Suprapubic skin (tissue), 4 donors: ENCODE data around the gene LRPPRC. TPM values are rescaled to one million over a fixed set of nuclear protein-coding genes. Genes with fewer than 3 reads are reported as not detected.

Experiments
- DNase-seq, 2 donors: peaks; one replicate each; pipeline ENCODE4 v3.0.0-alpha.2; 2019; ENCODE audit warnings: low spot score in 2 of 2
- H3K27ac ChIP-seq: fragments of 200-600 bp; sonication (generic); one replicate; pipeline ENCODE4 v1.5.1; 2019
- H3K27me3 ChIP-seq: fragments of 200-600 bp; sonication (generic); one replicate; pipeline ENCODE4 v1.5.1; 2019
- H3K36me3 ChIP-seq: fragments of 200-600 bp; sonication (generic); one replicate; pipeline ENCODE4 v1.5.1; 2019
- H3K4me1 ChIP-seq: fragments of 200-600 bp; sonication (generic); one replicate; pipeline ENCODE4 v1.5.1; 2019
- H3K4me3 ChIP-seq: fragments of 200-600 bp; sonication (generic); one replicate; pipeline ENCODE4 v1.5.1; 2019; ENCODE audit warnings: mild to moderate bottlenecking
- H3K9me3 ChIP-seq: fragments of 200-600 bp; sonication (generic); one replicate; pipeline ENCODE4 v1.5.1; 2019
- CTCF ChIP-seq, 2 donors: fragments of 200-600 bp in 1 of 2; fragments of 450-650 bp in 1 of 2; sonication (generic) in 1 of 2; IDR thresholded peaks; one replicate each; pipeline ENCODE4 v1.5.1; 2016 to 2019; ENCODE audit warnings: antibody characterized with exemption in 2 of 2, mild to moderate bottlenecking in 1 of 2, moderate library complexity in 1 of 2
- EP300 ChIP-seq: sonication (generic); formaldehyde crosslinking; IDR thresholded peaks from one replicate; pipeline ENCODE4 v1.6.1; 2017; ENCODE audit warnings: antibody characterized with exemption
- POLR2A ChIP-seq, 2 donors: fragments of 450-650 bp; IDR thresholded peaks; one replicate each; pipeline ENCODE4 v1.6.1; 2017; ENCODE audit warnings: antibody characterized with exemption in 2 of 2, mild to moderate bottlenecking in 2 of 2, moderate library complexity in 2 of 2
- POLR2AphosphoS5 ChIP-seq, 3 donors: sonication (generic); formaldehyde crosslinking; IDR thresholded peaks; one replicate each; pipeline ENCODE4 v1.6.1; 2017; ENCODE audit warnings: antibody characterized with exemption in 3 of 3
- WGBS: methylation state at CpG from one replicate; pipeline ENCODE4 v1.1.5; 2018; 5-methylcytosine and 5-hydroxymethylcytosine counted together
- total RNA-seq, 4 donors: library from RNA; depleted of rRNA; stranded (reverse); fragments of >200 nt; gene quantifications; one replicate each; pipeline ENCODE4 v1.1.0, GENCODE V29; 2016

The LRPPRC gene
- total RNA-seq, 4 donors from 2014 or later = 45.1 to 74.7 (median 46.6) TPM

- no peak overlapping the region for H3K4me3 ChIP-seq
- H3K4me1 ChIP-seq = no peaks in the 10 kb centered on the region
- H3K9me3 ChIP-seq = no peaks in the 10 kb centered on the region
- H3K27ac ChIP-seq = no peak overlapping the region
- no peak for DNase-seq
- 73% methylated on average over 3 of the region's 3 CpGs for WGBS
- TF ChIP-seq POLR2A (IDR thresholded peaks at IDR 0.05) (no peak), EP300 (no peak), CTCF (IDR thresholded peaks at IDR 0.05) (no peak), POLR2AphosphoS5 (IDR thresholded peaks at IDR 0.05) (no peak)
- H3K27me3 ChIP-seq = no peaks in the 10 kb centered on the region
- H3K36me3 ChIP-seq = peaks cover 72% of the 10 kb centered on the region
Measured at GRCh38 chr2:43948370-43948769, 47.4 kb downstream of the LRPPRC start.

DNA sequence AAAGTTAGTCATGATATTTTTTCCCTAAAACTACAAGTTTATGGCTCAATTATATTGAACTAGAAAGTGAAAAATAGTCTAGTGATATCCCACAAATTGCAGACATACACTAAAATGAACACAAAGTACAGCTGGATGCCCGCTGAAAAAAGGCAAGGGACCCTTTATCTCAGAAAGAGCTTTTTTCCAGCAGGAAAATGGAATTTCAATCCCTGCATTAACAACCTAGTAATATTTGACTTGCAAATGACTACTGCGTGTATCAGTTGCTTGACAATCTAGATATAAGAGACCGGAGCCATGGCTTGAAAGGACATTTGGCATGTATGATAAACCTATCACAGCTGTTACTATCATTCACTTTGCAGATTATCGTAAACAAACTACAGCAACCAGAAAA, 49.1 kb downstream of the LRPPRC start:
- Histone ChIP-seq H3K4me3 (no peak overlapping the region), H3K27me3 (no peaks in the 10 kb centered on the region), H3K36me3 (peaks cover 69% of the 10 kb centered on the region), H3K27ac (no peak overlapping the region), H3K9me3 (no peaks in the 10 kb centered on the region), H3K4me1 (no peaks in the 10 kb centered on the region)
- 98% methylated on average over 4 of the region's 4 CpGs for WGBS
- TF ChIP-seq EP300 (no peak), POLR2A (IDR thresholded peaks at IDR 0.05) (no peak), POLR2AphosphoS5 (IDR thresholded peaks at IDR 0.05) (no peak), CTCF (IDR thresholded peaks at IDR 0.05) (no peak)
- DNase-seq = no peak

GRCh38 chr2:43945439-43945838, 50.4 kb downstream of the LRPPRC start:
- Histone ChIP-seq H3K36me3 (peaks cover 62% of the 10 kb centered on the region), H3K27ac (no peak overlapping the region), H3K27me3 (no peaks in the 10 kb centered on the region), H3K9me3 (no peaks in the 10 kb centered on the region), H3K4me3 (no peak overlapping the region), H3K4me1 (no peaks in the 10 kb centered on the region)
- 89% methylated on average over 3 of the region's 3 CpGs for WGBS
- TF ChIP-seq EP300 (no peak), POLR2A (IDR thresholded peaks at IDR 0.05) (no peak), POLR2AphosphoS5 (IDR thresholded peaks at IDR 0.05) (no peak), CTCF (IDR thresholded peaks at IDR 0.05) (no peak)
- no peak for DNase-seq

- Histone ChIP-seq H3K4me3 (no peak overlapping the region), H3K27me3 (no peaks in the 10 kb centered on the region), H3K27ac (no peak overlapping the region), H3K4me1 (no peaks in the 10 kb centered on the region), H3K9me3 (no peaks in the 10 kb centered on the region), H3K36me3 (peaks cover 67% of the 10 kb centered on the region)
- no peak for DNase-seq
- TF ChIP-seq CTCF (IDR thresholded peaks at IDR 0.05) = no peak
- TF ChIP-seq POLR2AphosphoS5 (IDR thresholded peaks at IDR 0.05) = no peak
- TF ChIP-seq POLR2A (IDR thresholded peaks at IDR 0.05) = no peak
- TF ChIP-seq EP300 = no peak
- WGBS = 96% methylated on average over 3 of the region's 3 CpGs
Measured at GRCh38 chr2:43944915-43945314, 50.9 kb downstream of the LRPPRC start.

GRCh38 chr2:43943809-43944452, 51.9 kb downstream of the LRPPRC start:
- no peak overlapping the region for H3K4me3 ChIP-seq
- no peaks in the 10 kb centered on the region for H3K4me1 ChIP-seq
- H3K9me3 ChIP-seq = no peaks in the 10 kb centered on the region
- H3K27ac ChIP-seq = no peak overlapping the region
- TF ChIP-seq POLR2AphosphoS5 (IDR thresholded peaks at IDR 0.05) = no peak
- no peak for TF ChIP-seq POLR2A (IDR thresholded peaks at IDR 0.05)
- no peak for TF ChIP-seq EP300
- TF ChIP-seq CTCF (IDR thresholded peaks at IDR 0.05) = no peak
- H3K36me3 ChIP-seq = peaks cover 72% of the 10 kb centered on the region
- DNase-seq = no peak
- no peaks in the 10 kb centered on the region for H3K27me3 ChIP-seq
- 64% methylated on average over 5 of the region's 5 CpGs for WGBS
